Vagina (tissue), 2 donors: ENCODE results near the gene GATA5.

Source experiments
- POLR2A ChIP-seq, 2 donors: fragments of 450-650 bp; IDR thresholded peaks; one replicate each; pipeline ENCODE4 v1.6.1; 2017; ENCODE audit warnings: antibody characterized with exemption in 2 of 2, mild to moderate bottlenecking in 2 of 2, moderate library complexity in 2 of 2
- POLR2AphosphoS5 ChIP-seq, 2 donors: sonication (generic); formaldehyde crosslinking; IDR thresholded peaks; one replicate each; pipeline ENCODE4 v1.9.0; 2017; ENCODE audit warnings: antibody characterized with exemption in 2 of 2, mild to moderate bottlenecking in 2 of 2, low read depth in 1 of 2; ENCODE audit not compliant: insufficient read depth in 1 of 2
- TF ChIP-seq, protein P1 (sequence below), 3 experiments: fragments of 450-650 bp in 2 of 3; fragments of 200-600 bp in 1 of 3; sonication (generic) in 1 of 3; IDR thresholded peaks; one replicate each; pipeline ENCODE4 v1.5.1; 2017 to 2019; ENCODE audit warnings: antibody characterized with exemption in 3 of 3, mild to moderate bottlenecking in 2 of 3, moderate library complexity in 2 of 3

DNA sequence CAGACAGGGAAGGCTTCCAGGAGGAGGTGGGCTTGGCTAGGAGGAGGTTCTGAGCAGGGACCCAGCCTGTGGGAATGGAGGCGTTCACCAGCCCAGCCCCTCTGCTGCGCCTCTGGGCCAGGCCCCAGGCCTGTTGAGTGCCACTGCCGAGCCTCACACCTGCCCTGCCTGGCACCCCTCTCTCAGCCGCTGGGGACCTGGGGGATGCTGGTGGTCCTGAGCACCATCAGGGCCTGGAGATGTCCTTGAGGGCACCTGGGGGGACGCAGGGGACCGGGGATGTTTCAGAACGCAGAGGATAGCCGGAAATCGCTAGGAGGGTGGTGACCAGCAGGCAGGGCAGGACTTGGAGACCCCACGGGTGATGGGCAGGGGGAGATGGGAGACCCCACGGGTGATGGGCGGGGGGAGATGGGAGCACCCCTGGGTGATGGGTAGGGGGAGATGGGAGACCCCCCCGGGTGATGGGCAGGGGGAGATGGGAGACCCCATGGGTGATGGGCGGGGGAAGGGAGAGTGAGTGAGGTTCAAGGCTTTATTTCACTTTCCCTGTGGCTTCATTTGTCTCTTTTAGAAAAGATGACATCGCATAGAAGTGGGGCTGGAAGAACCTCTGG is 12.7 kb downstream of the GATA5 start:
- TF ChIP-seq, protein P1, sequence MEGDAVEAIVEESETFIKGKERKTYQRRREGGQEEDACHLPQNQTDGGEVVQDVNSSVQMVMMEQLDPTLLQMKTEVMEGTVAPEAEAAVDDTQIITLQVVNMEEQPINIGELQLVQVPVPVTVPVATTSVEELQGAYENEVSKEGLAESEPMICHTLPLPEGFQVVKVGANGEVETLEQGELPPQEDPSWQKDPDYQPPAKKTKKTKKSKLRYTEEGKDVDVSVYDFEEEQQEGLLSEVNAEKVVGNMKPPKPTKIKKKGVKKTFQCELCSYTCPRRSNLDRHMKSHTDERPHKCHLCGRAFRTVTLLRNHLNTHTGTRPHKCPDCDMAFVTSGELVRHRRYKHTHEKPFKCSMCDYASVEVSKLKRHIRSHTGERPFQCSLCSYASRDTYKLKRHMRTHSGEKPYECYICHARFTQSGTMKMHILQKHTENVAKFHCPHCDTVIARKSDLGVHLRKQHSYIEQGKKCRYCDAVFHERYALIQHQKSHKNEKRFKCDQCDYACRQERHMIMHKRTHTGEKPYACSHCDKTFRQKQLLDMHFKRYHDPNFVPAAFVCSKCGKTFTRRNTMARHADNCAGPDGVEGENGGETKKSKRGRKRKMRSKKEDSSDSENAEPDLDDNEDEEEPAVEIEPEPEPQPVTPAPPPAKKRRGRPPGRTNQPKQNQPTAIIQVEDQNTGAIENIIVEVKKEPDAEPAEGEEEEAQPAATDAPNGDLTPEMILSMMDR (IDR thresholded peaks at IDR 0.05): no peak
- TF ChIP-seq POLR2AphosphoS5 (IDR thresholded peaks at IDR 0.05; ENCODE audit: insufficient read depth in 1 of 2, low read depth in 1 of 2) (no peak), POLR2A (IDR thresholded peaks at IDR 0.05) (no peak)
